ENCODE data around the gene ARRB2. TPM values are rescaled to one million over a fixed set of nuclear protein-coding genes. Genes with fewer than 3 reads are reported as not detected.

ARRB2 gene
- total RNA-seq, 1 experiment from 2014 or later: 79.7 TPM

GRCh38 chr17:4672055-4672630, 38.3 kb upstream of the ARRB2 start:
- Histone ChIP-seq H3K4me3 (no peak overlapping the region), H2AFZ (no peak overlapping the region), H3K36me3 (ENCODE audit: low read depth) (peaks cover 12% of the 10 kb centered on the region), H3F3A (ENCODE audit: insufficient read depth, low read depth) (peaks cover 25% of the 10 kb centered on the region), H3K79me2 (ENCODE audit: low read depth) (no peaks in the 10 kb centered on the region), H3K27ac (no peak overlapping the region), H3K4me1 (replicated peaks; ENCODE audit: insufficient read depth) (no peaks in the 10 kb centered on the region), H3K9me3 (ENCODE audit: insufficient read depth, low read depth) (no peaks in the 10 kb centered on the region), H3K9me2 (ENCODE audit: insufficient read depth) (no peaks in the 10 kb centered on the region), H4K20me1 (ENCODE audit: insufficient read depth) (peaks cover 13% of the 10 kb centered on the region; the same call in 1 of the 2 replicates), H3K27me3 (ENCODE audit: insufficient read depth, low read depth) (no peaks in the 10 kb centered on the region), H3K4me2 (no peak overlapping the region)
- POLR2A ChIA-PET (ENCODE audit: unreplicated experiment): no interaction called here
- BruUV-seq (replicated peaks): no TSS peak
- intact Hi-C loops (cut with micrococcal nuclease; ENCODE audit: unreplicated experiment): no loop called here
- DNase-seq: no peak
- TF ChIP-seq EZH2 (IDR thresholded peaks at IDR 0.05; ENCODE audit: low read depth): no peak
- TF ChIP-seq, protein P1, sequence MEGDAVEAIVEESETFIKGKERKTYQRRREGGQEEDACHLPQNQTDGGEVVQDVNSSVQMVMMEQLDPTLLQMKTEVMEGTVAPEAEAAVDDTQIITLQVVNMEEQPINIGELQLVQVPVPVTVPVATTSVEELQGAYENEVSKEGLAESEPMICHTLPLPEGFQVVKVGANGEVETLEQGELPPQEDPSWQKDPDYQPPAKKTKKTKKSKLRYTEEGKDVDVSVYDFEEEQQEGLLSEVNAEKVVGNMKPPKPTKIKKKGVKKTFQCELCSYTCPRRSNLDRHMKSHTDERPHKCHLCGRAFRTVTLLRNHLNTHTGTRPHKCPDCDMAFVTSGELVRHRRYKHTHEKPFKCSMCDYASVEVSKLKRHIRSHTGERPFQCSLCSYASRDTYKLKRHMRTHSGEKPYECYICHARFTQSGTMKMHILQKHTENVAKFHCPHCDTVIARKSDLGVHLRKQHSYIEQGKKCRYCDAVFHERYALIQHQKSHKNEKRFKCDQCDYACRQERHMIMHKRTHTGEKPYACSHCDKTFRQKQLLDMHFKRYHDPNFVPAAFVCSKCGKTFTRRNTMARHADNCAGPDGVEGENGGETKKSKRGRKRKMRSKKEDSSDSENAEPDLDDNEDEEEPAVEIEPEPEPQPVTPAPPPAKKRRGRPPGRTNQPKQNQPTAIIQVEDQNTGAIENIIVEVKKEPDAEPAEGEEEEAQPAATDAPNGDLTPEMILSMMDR (conservative IDR thresholded peaks at IDR 0.05): no peak
- CTCF ChIA-PET: no interaction called here

- Histone ChIP-seq H3K27ac (no peak overlapping the region), H3K9me3 (ENCODE audit: insufficient read depth, low read depth) (no peaks in the 10 kb centered on the region), H3K4me2 (no peak overlapping the region), H3K4me3 (no peak overlapping the region), H3K4me1 (replicated peaks; ENCODE audit: insufficient read depth) (no peaks in the 10 kb centered on the region), H3K9me2 (ENCODE audit: insufficient read depth) (no peaks in the 10 kb centered on the region), H4K20me1 (ENCODE audit: insufficient read depth) (peaks cover 19% of the 10 kb centered on the region), H2AFZ (no peak overlapping the region), H3K79me2 (ENCODE audit: low read depth) (no peaks in the 10 kb centered on the region), H3F3A (ENCODE audit: insufficient read depth, low read depth) (peaks cover 25% of the 10 kb centered on the region), H3K27me3 (ENCODE audit: insufficient read depth, low read depth) (no peaks in the 10 kb centered on the region), H3K36me3 (ENCODE audit: low read depth) (peaks cover 16% of the 10 kb centered on the region)
- ChIA-PET POLR2A (ENCODE audit: unreplicated experiment) (no interaction called here), CTCF (no interaction called here)
- TF ChIP-seq EZH2 (IDR thresholded peaks at IDR 0.05; ENCODE audit: low read depth): no peak
- TF ChIP-seq, protein P1 (conservative IDR thresholded peaks at IDR 0.05): no peak
- intact Hi-C loops (cut with micrococcal nuclease; ENCODE audit: unreplicated experiment): no loop called here
- no TSS peak for BruUV-seq (replicated peaks)
- DNase-seq: no peak
These were observed 37.7 kb upstream of the ARRB2 start for GRCh38 chr17:4672751-4673150.

DNA sequence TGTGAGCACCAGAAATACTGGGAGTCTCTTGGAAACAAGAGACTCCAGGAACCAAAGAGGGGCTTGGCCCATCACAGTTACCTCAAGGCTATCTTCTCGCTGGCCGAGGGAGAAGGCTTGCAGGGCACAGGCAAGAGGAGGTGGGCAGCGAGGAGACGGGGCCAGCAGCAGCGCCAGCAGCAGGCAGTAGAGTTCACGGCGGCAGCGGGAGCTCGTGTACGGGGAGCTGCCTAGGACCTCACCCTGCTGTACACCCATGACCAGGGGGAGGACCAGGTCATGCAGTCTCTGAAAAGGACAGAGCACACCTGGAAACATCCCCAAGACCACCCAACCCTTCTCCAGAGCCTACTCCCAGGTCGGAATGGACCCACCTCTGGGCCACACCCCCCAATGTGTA, 37.3 kb upstream of the ARRB2 start:
- no peak for DNase-seq

More for the DNA sequence above, 37.3 kb upstream of the ARRB2 start:
- Histone ChIP-seq H3K36me3 (ENCODE audit: low read depth) (peaks cover 16% of the 10 kb centered on the region), H2AFZ (no peak overlapping the region), H3K27me3 (ENCODE audit: insufficient read depth, low read depth) (no peaks in the 10 kb centered on the region), H3K9me3 (ENCODE audit: insufficient read depth, low read depth) (no peaks in the 10 kb centered on the region), H3K79me2 (ENCODE audit: low read depth) (no peaks in the 10 kb centered on the region), H3K4me1 (replicated peaks; ENCODE audit: insufficient read depth) (peaks cover 3% of the 10 kb centered on the region), H3K4me2 (no peak overlapping the region), H3K9me2 (ENCODE audit: insufficient read depth) (no peaks in the 10 kb centered on the region), H3K27ac (no peak overlapping the region), H4K20me1 (ENCODE audit: insufficient read depth) (peaks cover 23% of the 10 kb centered on the region), H3F3A (ENCODE audit: insufficient read depth, low read depth) (peaks cover 27% of the 10 kb centered on the region), H3K4me3 (no peak overlapping the region)
- POLR2A ChIA-PET (ENCODE audit: unreplicated experiment): no interaction called here
- CTCF ChIA-PET: no interaction called here
- intact Hi-C loops (cut with micrococcal nuclease; ENCODE audit: unreplicated experiment): no loop called here
- TF ChIP-seq, protein P1 (conservative IDR thresholded peaks at IDR 0.05): no peak
- TF ChIP-seq EZH2 (IDR thresholded peaks at IDR 0.05; ENCODE audit: low read depth): no peak
- BruUV-seq (replicated peaks): no TSS peak

Measured in PC-9 (cell line).